Left lobe of liver (tissue), 2 donors: ENCODE data around the gene ETV3L. TPM values are rescaled to one million over a fixed set of nuclear protein-coding genes. Genes with fewer than 3 reads are reported as not detected.

Source experiments
- ATAC-seq: fragments of 200-7000 bp; cut with Tn5 transposase; one replicate; pipeline ENCODE4 v1.9.1; 2020; ENCODE audit warnings: mild to moderate bottlenecking, moderate library complexity
- DNase-seq: peaks from one replicate; pipeline ENCODE4 v3.0.0-alpha.2; 2020; ENCODE audit warnings: low spot score
- total RNA-seq: library from RNA; stranded (reverse); gene quantifications from one replicate; pipeline ENCODE4 v1.2.1, GENCODE V29; 2021
- donor health status: DM: no; HTN: no; CAD: no; lungs with moderate emphysema.
- donor health status: DM: no; HTN: yes; CAD: no.

The ETV3L gene
- total RNA-seq = not detected

DNA sequence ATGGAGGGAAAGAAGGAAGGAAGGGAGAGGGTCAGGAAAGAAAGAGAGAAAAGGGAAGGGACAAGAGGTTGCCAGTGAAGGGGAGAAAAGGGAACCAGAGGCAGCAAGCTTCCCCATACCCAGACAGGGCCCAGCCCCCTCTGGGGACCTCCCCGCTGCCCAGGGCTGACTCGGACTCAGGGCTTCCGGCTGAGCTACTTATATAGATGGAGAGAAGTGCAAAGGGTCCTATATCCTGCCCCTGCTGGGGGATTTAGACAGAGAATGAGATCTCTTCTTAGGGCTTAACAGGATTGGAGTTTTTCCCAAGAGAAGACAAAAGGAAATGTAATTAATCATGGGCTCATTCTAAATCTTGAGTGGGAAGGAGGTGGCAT, at the start of gene ETV3L:
ETV3L (minus strand) TSS at position 176 of the 377 bp plus-strand sequence. CDS start 285 bp downstream, outside the sequence.
- ATAC-seq = no peak
- DNase-seq = no peak

GRCh38 chr1:157147906-157148700, 48.5 kb upstream of the ETV3L start:
- ATAC-seq (no peak), DNase-seq (no peak)

GRCh38 chr1:157147037-157147436, 47.4 kb upstream of the ETV3L start:
- no peak for ATAC-seq
- no peak for DNase-seq

- DNase-seq (no peak), ATAC-seq (peak; percentile 37)
These were observed 46.6 kb upstream of the ETV3L start for GRCh38 chr1:157146244-157146643.

- ATAC-seq (no peak), DNase-seq (no peak)
These were observed 45.5 kb upstream of the ETV3L start for GRCh38 chr1:157145076-157145475.

DNA sequence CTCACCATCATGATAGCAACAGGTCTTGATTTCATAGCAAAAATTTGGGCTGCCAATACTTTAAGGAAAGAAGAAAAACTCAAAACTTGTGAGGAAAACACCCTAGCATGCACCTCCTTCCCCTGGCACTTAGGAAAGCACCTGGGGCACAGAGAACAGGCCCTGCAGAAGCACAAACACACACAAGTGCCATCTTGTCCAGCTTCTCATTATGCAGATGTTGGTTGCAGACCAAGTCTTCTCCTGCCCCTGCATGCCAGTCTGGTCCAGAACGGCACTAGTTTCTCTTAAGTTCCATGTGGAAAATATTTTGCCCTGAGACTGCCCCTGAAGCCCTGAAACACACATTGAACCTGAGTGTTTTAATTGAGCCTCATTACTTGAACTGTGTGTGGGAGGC, 44.9 kb upstream of the ETV3L start:
- no peak for DNase-seq
- ATAC-seq = no peak

DNA sequence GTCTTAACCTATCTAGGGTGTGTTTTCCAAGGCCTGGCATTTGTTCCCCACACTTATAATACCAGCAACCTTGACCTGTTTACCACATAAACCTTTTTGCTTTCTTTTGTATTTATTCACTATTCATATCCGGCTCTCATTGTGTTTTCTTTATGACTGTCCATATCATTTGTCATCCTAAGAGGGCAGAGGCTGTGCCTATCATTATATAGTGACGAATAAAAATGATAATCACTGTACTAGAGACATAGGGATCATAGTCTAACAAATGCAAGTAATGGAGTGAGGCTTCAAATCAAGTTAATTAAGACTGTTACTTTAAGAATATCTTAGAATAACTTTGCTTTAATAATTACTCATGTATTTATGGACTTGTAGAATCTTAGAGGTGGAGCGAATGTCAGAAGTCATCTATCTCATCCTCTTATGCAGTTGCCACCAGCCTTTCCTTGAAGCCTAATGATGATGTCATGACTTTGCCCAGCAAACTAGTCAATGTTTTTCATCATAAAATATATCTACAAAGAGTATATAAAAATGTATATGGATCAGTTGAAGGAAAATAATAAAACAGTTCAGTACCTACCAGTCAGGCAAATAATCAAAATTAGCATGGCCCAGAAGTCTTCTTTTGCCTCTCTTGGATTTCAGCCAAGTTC, 43.3 kb upstream of the ETV3L start:
- ATAC-seq = no peak
- DNase-seq = no peak

DNA sequence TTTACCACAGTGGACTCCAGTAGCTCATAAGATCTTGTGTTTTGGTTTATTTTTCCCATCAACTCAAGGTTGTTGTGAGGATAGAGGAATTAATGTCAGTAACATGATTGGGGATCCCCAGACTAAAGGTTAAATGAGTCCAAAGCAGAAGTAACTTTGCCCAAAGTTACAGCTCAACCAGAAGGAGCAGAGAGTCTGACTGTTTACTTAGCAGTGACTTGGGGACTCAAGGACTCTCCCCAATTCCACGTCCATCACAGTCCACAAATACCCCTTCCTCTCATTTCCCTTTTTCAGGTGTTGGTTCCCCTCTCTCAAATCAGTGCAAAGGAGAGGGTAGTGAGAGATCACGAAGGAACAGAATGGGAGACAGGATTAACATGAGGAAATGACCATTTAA, 42.6 kb upstream of the ETV3L start:
- ATAC-seq = no peak
- DNase-seq = no peak

- DNase-seq (no peak), ATAC-seq (no peak)
These were observed 41.7 kb upstream of the ETV3L start for GRCh38 chr1:157141212-157141855.

- ATAC-seq (no peak), DNase-seq (no peak)
These were observed 40.5 kb upstream of the ETV3L start for GRCh38 chr1:157140063-157140588.

- DNase-seq (no peak), ATAC-seq (no peak)
These were observed 39.6 kb upstream of the ETV3L start for GRCh38 chr1:157139052-157139715.

GRCh38 chr1:157138220-157139051, 38.8 kb upstream of the ETV3L start, which contains the start of gene ETV3:
Gene ETV3, minus strand, starts transcription at chr1:157138395. Its CDS starts 2,043 bp downstream, at chr1:157136352.
- peak; percentile 91 for DNase-seq
- peak; percentile 95 for ATAC-seq

- ATAC-seq = peak; percentile 3
- no peak for DNase-seq
These were observed 38.0 kb upstream of the ETV3L start for GRCh38 chr1:157137408-157138219.

DNA sequence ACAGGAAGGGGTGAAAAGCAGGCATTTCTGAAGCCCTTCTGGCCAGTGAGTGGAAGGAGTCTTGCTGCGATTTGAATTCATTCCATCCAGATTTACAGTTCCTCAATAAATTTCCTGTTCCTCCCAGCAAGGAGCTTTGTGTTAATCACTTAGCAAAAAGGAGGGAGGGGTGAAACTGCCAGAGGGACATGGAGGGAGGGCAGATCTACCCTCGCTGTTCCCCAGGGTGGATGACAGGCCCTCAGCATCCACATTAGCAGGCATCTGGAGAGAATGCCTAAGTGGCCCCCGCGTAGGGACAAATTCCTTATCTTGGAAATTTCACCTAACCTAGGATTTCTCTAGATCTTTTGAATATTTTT, 37.4 kb upstream of the ETV3L start:
- ATAC-seq (no peak), DNase-seq (no peak)

- ATAC-seq = no peak
- no peak for DNase-seq
These were observed 36.5 kb upstream of the ETV3L start for GRCh38 chr1:157136133-157136532.

DNA sequence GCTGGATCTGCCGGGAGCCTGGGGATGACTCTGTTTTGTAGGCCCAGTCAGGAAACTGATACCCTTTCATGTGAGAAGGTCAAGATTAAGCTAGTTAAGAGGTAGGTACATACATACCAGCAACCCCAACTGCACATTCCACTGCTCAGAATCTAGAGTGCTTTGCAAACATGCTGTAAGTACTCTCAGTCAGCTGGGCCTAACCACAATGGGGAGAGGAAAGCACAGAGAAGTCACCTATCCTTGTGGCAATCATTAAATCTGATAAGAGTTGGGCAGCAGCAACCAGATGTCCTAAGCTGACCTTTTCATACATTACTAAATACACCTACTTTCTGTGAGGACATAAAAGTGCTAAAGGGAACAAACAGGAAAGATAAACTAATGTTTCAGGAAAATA, 36.0 kb upstream of the ETV3L start:
- peak; percentile 26 for ATAC-seq
- no peak for DNase-seq

DNA sequence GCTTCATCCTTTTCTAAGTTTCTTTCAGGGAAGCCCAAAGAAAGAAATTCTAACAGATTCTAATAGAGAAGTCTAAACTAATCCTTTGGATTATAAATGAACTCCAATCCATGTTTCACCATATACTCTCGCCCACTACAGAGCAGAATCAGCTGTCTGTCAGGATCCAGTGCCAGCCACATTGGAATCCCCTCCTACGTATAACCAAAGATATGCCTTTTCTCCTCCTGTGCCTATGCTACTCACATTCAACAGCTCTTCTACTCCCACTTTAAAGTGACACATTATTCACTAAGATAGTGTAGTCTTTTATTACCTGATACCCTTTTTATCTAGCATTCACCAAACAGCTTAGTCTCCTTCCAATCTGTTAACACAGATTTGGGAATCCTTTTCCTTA, 35.5 kb upstream of the ETV3L start:
- ATAC-seq (no peak), DNase-seq (no peak)

GRCh38 chr1:157134442-157134841, 34.8 kb upstream of the ETV3L start:
- DNase-seq = no peak

GRCh38 chr1:157133426-157133825, 33.8 kb upstream of the ETV3L start:
- DNase-seq (no peak), ATAC-seq (no peak)

More at GRCh38 chr1:157134442-157134841, 34.8 kb upstream of the ETV3L start:
- ATAC-seq = no peak
